ENCODE data around the gene DCAF17. TPM values are rescaled to one million over a fixed set of nuclear protein-coding genes. Genes with fewer than 3 reads are reported as not detected.

DCAF17 gene
- total and polyA plus RNA-seq, 2 of the 13 experiments (the other 11 are each of a cell fraction or from before 2014, with no cell fraction given): 13.7 to 30.0 TPM

- no peak for DNase-seq (ENCODE audit: low spot score)
- CTCF ChIA-PET (ENCODE audit: low intra/inter-chr PET ratio, low total read pairs): no interaction called here
- Histone ChIP-seq H3K9me3 (ENCODE audit: low read length) (no peaks in the 10 kb centered on the region), H3K36me3 (replicated peaks in 1 of 2; ENCODE audit: control insufficient read depth in 1 of 2, insufficient read depth in 2 of 2, low read length in 2 of 2) (peaks cover 5 to 41% of the 10 kb centered on the region in 2 experiments; a peak in 3 of 5 replicates), H3K27ac (ENCODE audit: extremely low read length, insufficient read depth, low read length) (no peak overlapping the region), H3K4me2 (ENCODE audit: low read depth, low read length) (no peak overlapping the region), H3K4me3 (replicated peaks in 1 of 3; ENCODE audit: insufficient read depth in 1 of 3, low read depth in 2 of 3, low read length in 3 of 3) (no peak overlapping the region), H3K4me1 (ENCODE audit: insufficient read depth, low read length) (peaks cover 7% of the 10 kb centered on the region; the same call in 1 of the 2 replicates), H3K27me3 (ENCODE audit: control insufficient read depth in 1 of 2, insufficient read depth in 2 of 2, low read length in 2 of 2) (no peaks in the 10 kb centered on the region), H2AFZ (ENCODE audit: low read length) (no peak overlapping the region), H3K9ac (ENCODE audit: insufficient read depth, low read depth, low read length) (no peak overlapping the region), H4K20me1 (ENCODE audit: insufficient read depth, low read length) (no peaks in the 10 kb centered on the region), H3K79me2 (ENCODE audit: insufficient read depth, low read length) (no peaks in the 10 kb centered on the region)
- 100% methylated on average over 1 of the region's 1 CpG for WGBS (ENCODE audit: low lambda C conversion rate)
- POLR2A ChIA-PET: no interaction called here
- intact Hi-C loops (cut with micrococcal nuclease; ENCODE audit: unreplicated experiment) (no loop called here), in situ Hi-C loops (cut with HindIII; ENCODE audit: extremely low pct_ligation_motif_present, low pct_unique_long_range_greater_than_20kb) (no loop called here)
- no TSS peak for BruUV-seq (replicated peaks)
- no peak for ATAC-seq
- no peak for FAIRE-seq
- TF ChIP-seq ZNF414 (CRISPR knock-in tag; IDR thresholded peaks at IDR 0.05) (no peak), ZSCAN31 (CRISPR knock-in tag; IDR thresholded peaks at IDR 0.05; ENCODE audit: low read depth) (no peak), GABPA (IDR thresholded peaks at IDR 0.05; ENCODE audit: low read depth, low read length) (no peak), GABPA (CRISPR knock-in tag; IDR thresholded peaks at IDR 0.05; ENCODE audit: low read depth) (no peak), ARNT2 (CRISPR knock-in tag; IDR thresholded peaks at IDR 0.05; ENCODE audit: low read depth) (no peak)
Observed at GRCh38 chr2:171480908-171481307, 46.9 kb downstream of the DCAF17 start.

DNA sequence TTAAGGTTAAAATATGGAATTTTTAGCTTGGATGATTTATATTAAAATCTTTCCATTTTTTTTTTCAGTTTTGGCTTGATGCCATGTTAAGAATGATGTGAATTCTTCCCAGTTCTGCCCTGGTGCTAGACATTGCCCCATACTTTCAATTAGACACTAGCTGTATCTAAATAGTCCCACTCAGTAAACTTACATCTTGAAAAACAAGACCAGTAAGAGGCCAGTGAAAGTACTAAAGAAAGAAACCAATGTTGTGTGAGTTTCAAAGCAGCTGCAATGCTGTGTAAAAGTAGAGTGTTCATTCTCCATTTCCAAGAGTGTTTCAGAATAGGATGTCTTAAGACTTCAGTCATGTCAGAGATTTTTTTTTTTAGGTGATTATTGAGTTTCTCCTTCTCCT is 48.3 kb downstream of the DCAF17 start:
- Histone ChIP-seq H3K9me3 (ENCODE audit: low read length) (no peaks in the 10 kb centered on the region), H3K4me2 (ENCODE audit: low read depth, low read length) (no peak overlapping the region), H3K27ac (ENCODE audit: extremely low read length, insufficient read depth, low read length) (no peak overlapping the region), H3K4me1 (ENCODE audit: insufficient read depth, low read length) (no peaks in the 10 kb centered on the region), H4K20me1 (ENCODE audit: insufficient read depth, low read length) (no peaks in the 10 kb centered on the region), H3K9ac (ENCODE audit: insufficient read depth, low read depth, low read length) (no peak overlapping the region), H3K36me3 (replicated peaks in 1 of 2; ENCODE audit: control insufficient read depth in 1 of 2, insufficient read depth in 2 of 2, low read length in 2 of 2) (peaks cover 5 to 41% of the 10 kb centered on the region in 2 experiments; a peak in 3 of 5 replicates), H3K79me2 (ENCODE audit: insufficient read depth, low read length) (no peaks in the 10 kb centered on the region), H3K4me3 (replicated peaks in 1 of 3; ENCODE audit: insufficient read depth in 1 of 3, low read depth in 2 of 3, low read length in 3 of 3) (no peak overlapping the region), H3K27me3 (ENCODE audit: control insufficient read depth in 1 of 2, insufficient read depth in 2 of 2, low read length in 2 of 2) (no peaks in the 10 kb centered on the region), H2AFZ (ENCODE audit: low read length) (no peak overlapping the region)
- FAIRE-seq (no peak), DNase-seq (ENCODE audit: low spot score) (no peak), ATAC-seq (no peak)
- TF ChIP-seq ZNF674 (CRISPR knock-in tag; IDR thresholded peaks at IDR 0.05; ENCODE audit: low read depth) (no peak), ZNF234 (CRISPR knock-in tag; conservative IDR thresholded peaks at IDR 0.05) (no peak), ARNTL (CRISPR knock-in tag; IDR thresholded peaks at IDR 0.05) (no peak), ZNF563 (CRISPR knock-in tag; IDR thresholded peaks at IDR 0.05) (no peak), ZBTB38 (CRISPR knock-in tag; IDR thresholded peaks at IDR 0.05) (no peak), ZNF556 (CRISPR knock-in tag; IDR thresholded peaks at IDR 0.05; ENCODE audit: borderline replicate concordance) (no peak), TCF7 (IDR thresholded peaks at IDR 0.05; ENCODE audit: low read depth) (no peak), EED (CRISPR knock-in tag; IDR thresholded peaks at IDR 0.05) (no peak), ZBTB20 (CRISPR knock-in tag; IDR thresholded peaks at IDR 0.05; ENCODE audit: borderline replicate concordance, low read depth) (no peak), ZNF572 (CRISPR knock-in tag; IDR thresholded peaks at IDR 0.05) (no peak), HOXA3 (CRISPR knock-in tag; IDR thresholded peaks at IDR 0.05) (no peak)
- TF ChIP-seq, protein P1, sequence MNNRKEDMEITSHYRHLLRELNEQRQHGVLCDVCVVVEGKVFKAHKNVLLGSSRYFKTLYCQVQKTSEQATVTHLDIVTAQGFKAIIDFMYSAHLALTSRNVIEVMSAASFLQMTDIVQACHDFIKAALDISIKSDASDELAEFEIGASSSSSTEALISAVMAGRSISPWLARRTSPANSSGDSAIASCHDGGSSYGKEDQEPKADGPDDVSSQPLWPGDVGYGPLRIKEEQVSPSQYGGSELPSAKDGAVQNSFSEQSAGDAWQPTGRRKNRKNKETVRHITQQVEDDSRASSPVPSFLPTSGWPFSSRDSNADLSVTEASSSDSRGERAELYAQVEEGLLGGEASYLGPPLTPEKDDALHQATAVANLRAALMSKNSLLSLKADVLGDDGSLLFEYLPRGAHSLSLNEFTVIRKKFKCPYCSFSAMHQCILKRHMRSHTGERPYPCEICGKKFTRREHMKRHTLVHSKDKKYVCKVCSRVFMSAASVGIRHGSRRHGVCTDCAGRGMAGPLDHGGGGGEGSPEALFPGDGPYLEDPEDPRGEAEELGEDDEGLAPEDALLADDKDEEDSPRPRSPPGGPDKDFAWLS (CRISPR knock-in tag; IDR thresholded peaks at IDR 0.05; ENCODE audit: borderline replicate concordance): no peak
- intact Hi-C loops (cut with micrococcal nuclease; ENCODE audit: unreplicated experiment): no loop called here
- CTCF ChIA-PET (ENCODE audit: low intra/inter-chr PET ratio, low total read pairs): no interaction called here
- POLR2A ChIA-PET: no interaction called here
- BruUV-seq (replicated peaks): no TSS peak
- in situ Hi-C loops (cut with HindIII; ENCODE audit: extremely low pct_ligation_motif_present, low pct_unique_long_range_greater_than_20kb): no loop called here
